OCI-M2 (cell line): ENCODE measurements around the gene MBLAC1.
"Not testable (repeated sequence)": the region's sequence is repeated elsewhere in the genome, so short reads cannot be mapped to it uniquely, and the experiment has no call there.

Experiments
- DNase-seq: peaks from one replicate; lab custom pipeline; 2025; ENCODE audit not compliant: unreplicated experiment; lab: John Stamatoyannopoulos, UW

The MBLAC1 gene

DNA sequence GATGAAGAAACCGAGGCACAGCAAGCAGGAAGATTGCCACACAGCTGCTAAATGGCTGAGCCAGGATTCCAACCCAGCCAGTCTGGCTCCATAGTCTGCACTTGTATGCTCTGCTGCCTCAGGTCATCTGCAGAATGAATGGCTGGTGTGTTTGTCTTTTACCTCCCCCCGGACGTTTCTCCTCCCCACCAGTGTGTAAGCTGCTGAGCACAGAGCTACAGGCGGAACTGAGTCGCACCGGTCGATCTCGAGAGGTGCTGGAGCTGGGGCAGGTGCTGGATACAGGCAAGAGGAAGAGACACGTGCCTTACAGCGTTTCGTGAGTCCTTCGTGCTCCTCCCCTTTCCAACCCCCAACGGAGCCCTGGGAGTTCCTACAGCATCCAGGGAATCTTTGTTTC, 4.7 kb upstream of the MBLAC1 start:
- no peak for DNase-seq

DNA sequence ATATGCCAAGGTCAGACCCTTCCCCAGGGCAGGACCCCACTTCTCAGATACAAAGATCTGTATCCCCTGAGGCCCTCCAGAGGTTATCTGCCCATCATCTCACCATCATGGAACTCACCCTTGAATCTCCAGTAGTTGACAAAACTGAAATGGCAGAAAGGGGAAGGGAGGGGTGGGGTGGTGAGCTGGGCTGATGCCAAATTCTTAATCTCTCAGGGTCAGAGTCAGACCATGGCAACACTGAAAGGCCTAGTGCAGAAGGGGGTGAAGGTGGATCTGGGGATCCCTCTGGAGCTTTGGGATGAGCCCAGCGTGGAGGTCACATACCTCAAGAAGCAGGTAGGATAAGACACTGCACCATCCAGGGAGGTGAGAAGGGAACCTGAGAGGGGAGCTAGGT, 4.2 kb upstream of the MBLAC1 start:
- no peak for DNase-seq

DNA sequence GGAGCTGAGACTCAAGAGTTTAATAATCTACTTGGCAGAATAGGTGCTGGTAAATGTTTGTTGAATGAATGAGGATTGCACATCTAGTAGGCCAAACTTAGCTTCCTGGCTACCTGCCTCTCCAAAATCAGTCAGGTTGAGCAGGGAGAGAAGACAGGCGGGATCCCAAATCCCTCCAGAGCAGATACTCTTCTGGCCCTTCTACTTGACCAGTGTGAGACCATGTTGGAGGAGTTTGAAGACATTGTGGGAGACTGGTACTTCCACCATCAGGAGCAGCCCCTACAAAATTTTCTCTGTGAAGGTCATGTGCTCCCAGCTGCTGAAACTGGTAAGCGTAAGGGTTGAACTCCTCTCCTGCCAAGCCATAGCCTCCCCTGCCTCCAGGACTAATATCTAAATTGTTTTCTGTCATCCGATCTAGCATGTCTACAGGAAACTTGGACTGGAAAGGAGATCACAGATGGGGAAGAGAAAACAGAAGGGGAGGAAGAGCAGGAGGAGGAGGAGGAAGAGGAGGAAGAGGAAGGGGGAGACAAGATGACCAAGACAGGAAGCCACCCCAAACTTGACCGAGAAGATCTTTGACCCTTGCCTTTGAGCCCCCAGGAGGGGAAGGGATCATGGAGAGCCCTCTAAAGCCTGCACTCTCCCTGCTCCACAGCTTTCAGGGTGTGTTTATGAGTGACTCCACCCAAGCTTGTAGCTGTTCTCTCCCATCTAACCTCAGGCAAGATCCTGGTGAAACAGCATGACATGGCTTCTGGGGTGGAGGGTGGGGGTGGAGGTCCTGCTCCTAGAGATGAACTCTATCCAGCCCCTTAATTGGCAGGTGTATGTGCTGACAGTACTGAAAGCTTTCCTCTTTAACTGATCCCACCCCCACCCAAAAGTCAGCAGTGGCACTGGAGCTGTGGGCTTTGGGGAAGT, 2.2 kb upstream of the MBLAC1 start:
- no peak for DNase-seq

DNA sequence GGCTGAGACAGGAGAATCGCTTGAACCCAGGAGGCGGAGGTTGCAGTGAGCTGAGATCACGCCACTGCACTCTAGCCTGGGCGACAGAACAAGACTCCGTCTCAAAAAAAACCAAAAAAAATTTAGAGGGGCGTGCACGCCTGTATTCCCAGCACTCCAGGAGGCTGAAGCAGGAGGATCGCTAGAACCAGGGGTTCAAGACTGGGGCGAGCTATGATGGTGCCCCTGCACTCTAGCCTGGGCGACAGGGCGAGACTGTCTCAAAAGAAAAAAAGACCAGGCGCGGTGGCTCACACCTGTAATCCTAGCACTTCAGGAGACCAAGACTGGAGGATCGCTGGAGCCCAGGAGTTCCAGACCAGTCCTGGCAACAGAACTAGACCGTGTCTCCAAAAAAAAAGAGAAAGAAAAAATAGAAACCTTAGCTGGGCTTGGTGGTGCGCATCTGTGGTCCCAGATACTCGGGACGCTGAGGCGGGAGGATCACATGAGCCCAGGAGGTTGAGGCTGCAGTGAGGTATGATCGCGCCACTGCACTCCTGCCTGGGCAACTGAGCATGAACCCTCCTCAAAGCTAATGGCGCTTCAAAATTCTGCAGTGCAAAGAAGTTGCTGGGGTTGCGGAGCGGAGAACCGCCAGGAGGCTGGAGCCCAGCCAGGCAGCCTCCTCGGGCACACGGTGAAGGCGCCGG, 382 bp upstream of the MBLAC1 start:
- no peak for DNase-seq

DNA sequence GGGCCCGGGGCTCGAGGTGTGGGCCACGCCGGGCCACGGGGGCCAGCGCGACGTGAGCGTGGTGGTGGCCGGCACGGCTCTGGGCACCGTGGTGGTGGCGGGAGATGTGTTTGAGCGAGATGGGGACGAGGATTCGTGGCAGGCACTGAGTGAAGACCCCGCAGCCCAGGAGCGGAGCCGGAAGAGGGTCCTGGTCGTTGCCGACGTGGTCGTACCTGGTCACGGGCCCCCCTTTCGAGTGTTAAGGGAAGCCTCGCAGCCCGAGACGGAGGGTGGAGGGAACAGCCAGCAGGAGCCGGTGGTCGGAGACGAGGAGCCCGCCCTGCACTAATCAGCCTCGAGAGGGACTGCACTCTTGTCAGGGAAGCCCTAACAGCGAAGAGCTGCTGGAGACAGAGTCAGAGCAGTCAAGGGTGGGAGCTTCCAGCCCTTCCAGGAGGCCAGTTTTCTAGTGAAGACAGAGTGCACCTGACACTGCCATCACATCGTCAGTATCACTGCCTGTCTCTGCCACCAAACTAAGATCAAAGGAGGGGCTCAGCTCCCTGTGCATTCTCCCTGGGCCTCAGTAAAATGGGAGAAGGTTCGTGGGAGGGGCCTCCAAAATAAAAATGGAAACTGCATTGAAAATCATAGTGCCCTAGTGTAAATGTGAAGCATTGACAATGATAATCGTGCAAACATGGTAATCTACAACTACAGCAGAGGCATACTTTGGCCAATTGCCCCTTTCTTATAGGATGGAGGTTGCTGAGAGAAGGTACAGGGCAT, 1.3 kb downstream of the MBLAC1 start:
- no peak for DNase-seq

DNA sequence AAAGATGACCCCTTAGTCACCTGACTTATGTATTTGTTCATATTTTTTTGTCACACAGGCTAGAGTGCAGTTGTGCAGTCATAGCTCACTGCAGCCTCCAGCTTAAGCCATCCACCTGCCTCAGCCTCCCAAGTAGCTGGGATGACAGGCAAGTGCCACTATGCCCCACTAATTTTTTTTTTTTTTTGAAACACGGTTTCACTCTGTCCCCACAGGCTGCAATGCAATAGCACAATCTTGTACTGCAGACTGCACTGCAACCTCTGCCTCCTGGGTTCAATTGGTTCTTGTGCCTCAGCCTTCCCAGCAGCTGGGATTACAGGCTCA, 1.8 kb downstream of the MBLAC1 start:
- DNase-seq = no peak

DNA sequence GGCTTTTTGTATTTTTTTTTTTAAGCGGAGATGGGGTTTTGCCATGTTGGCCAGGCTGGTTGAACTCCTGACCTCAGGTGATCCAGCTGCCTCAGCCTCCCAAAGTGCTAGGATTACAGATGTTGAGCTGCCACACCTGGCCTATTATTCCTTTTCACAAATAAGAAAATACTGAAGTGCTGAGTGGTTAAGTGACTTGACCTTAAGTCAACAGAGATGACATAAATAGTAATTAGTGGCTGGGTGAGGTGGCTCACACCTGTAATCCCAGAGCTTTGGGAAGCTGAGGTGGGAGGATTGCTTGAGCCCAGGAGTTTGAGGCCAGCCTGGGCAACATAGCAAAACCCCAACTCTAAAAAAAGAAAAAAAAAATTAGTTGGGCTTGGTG, 3.4 kb downstream of the MBLAC1 start:
- DNase-seq = not testable (repeated sequence)

DNA sequence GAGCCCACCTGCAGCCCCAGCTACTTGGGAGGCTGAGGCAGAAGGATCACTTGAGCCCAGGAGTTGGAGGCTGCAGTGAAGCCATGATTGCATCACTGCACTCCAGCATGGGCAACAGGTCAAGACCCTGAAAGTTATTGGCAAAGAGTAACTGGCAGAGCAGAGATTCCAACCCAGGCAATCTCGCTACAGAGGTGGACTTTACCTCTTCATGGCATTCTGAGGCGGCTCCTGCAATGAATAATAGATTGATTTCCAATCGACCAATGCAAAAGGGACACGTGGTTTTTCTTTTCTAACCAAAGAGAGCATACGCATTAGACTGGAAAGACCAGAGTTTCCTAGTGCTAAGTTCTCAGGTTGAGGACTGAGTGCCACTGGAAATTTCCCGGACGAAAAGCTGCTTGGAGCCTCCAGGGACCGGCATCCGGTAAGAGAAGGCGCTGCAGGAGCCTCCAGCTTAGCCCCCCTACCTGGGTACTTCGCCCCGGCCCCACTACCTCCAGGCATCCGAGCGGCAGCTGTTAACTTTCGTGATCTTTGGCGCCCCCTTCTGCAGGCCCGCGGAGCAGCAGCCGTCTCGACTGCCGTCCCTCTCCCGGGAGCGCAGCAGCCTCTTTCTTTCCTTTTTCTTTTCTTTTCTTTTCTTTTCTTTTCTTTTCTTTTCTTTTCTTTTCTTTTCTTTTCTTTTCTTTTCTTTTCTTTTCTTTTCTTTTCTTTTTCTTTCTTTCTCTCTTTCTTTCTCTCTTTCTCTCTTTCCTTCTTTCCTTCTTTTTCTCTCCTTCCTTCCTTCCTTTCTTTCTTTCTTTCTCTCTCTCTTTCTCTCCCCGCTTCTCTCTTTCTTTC, 4.1 kb downstream of the MBLAC1 start:
- peak; percentile 57 for DNase-seq

DNA sequence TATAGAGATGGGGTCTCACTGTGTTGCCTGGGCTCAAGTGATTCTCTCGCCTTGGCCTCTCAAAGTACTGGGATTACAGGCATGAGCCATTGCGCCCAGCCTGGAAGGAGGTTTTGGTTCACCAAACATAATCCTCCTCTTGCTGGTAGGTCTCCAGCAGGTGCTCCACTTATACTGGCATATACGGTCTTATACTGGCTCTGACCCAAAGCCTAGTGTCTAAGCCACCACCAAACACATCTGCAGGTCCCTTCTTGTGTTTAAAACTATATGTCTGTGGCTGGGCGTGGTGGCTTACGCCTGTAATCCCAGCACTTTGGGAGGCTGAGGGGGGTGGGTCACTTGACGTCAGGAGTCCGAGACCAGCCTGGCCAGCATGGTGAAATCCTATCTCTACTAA, 5.4 kb downstream of the MBLAC1 start:
- no peak for DNase-seq

DNA sequence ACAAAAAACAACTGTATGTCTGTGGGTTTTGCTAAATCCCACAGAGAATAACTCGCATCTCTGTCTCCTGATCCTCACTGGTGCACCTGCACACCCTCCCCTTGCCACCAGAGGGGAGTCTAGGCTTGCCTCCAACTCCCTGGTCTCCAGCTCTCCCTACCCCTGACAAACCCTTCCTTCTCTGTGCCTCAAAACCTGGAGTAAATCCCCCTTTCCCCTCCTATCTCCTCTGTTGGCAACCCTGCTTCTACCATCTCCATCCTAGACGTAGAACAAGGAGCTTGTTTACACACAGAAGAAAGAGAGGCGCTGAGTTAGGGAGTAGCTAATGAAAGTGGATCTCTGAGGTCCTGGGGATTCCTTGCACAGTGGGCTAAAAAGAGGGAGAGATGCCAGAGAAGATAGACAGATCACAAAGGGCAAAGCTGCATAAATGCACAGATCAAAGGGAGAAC, 6.0 kb downstream of the MBLAC1 start:
- DNase-seq = peak; percentile 6

DNA sequence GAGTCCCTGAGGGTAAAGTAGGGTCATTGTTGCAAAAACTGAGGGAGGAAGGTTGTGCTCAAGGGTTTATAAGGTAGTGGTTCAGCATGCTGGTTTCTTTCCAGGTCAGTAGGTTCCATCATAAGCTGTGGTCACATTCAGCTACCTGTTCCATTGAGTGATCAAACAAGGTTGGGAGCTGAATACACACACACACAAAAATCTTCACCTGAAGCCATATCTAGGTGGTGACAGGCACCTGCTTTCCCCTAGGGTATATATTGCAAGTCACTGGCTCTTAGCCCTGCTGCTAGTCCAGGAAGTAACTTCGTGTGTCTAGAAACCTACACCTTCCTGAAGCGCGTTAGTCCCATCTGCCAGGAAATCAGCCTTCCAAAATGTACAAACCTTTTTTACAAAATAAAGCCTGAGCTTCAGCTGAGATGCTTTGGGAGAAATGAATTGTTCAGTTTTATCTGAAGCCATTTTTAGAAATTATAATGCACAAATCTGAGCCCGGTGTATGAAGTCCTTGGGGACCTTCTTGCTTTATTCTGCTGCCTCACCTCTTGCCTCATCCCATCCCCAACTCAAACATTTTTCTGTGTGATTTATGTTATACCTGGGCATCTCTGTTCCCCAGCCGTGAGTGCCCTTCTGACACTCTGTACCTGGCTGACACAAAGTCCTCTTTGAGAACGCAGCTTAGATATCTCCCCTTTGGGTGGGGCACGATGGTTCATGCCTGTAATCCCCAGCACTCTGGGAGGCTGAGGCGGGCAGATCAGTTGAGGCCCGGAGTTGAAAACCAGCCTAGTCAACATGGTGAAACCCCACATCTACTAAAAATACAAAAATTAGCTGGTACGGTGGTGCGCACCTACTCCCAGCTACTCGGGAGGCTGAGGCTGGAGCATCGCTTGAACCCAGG, 11.3 kb downstream of the MBLAC1 start:
- no peak for DNase-seq

DNA sequence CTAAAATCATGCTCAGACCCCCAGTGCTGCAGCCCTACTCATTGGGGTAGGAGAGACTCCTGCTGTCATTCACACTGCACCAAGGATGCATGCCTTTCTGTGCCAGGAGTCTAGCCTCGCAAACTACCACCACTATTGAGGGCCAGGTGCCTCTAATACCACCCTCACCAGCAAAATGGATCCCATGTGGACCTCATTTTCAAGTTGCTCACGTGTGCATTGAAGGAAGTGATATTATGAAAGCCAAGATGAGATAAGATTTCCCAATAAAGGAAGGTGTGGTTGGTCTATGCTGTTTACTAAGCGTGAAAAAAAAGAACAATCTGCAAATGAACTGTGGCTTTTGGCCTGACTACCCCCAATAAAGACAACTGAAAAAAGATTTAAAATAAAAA, 14.8 kb downstream of the MBLAC1 start:
- no peak for DNase-seq

DNA sequence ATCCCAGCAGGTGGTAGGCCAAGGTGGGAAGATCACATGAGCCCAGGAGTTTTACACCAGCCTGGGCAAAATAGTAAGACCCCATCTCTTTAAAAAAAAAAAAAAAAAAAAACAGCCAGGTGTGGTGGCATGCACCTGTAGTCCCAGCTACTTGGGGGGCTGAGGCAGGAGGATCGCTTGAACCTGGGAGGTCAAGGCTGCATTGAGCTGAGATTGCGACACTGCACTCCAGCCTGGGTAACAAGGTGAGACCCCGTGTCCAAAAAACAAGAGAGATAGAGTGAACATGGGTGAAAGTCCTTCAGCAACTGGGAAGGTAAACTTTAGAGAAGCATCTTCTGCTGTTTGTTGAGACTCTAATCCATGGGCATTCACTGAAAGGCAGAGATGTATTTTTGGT, 15.7 kb downstream of the MBLAC1 start:
- no peak for DNase-seq

DNA sequence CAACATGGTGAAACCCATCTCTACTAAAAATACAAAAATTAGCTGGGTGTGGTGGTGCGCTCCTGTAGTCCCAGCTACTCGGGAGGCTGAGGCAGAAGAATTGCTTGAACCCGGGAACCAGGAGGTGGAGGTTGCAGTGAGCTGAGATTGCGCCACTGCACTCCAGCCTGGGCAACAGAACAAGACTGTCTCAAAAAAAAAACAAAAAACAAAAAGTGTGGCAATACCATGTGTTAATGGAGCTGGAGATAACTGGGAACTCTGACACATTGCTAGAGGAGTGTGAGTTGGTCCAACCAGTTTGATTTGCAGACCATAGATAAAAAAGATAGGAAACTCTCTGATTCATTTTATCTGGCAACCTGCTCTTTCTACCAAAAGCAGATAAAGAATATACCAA, 19.6 kb downstream of the MBLAC1 start:
- DNase-seq = not testable (repeated sequence)

DNA sequence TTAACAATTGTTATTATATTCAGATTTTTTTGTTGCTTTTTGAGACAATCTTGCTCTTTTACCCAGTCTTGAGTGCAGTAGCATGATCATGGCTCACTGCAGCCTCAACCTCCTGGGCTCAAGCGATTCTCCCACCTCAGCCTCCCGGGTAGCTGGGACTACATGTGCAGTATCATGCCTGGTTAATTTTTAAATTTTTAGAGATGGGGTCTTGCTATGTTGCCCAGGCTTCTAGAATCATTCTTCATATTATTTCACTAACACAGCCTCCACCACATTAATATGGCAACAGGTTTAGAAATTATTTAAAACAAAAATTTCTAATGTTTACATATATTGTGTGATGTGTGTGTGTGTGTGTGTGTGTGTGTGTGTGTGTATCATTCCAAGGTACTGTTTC, 20.5 kb downstream of the MBLAC1 start:
- DNase-seq = no peak

DNA sequence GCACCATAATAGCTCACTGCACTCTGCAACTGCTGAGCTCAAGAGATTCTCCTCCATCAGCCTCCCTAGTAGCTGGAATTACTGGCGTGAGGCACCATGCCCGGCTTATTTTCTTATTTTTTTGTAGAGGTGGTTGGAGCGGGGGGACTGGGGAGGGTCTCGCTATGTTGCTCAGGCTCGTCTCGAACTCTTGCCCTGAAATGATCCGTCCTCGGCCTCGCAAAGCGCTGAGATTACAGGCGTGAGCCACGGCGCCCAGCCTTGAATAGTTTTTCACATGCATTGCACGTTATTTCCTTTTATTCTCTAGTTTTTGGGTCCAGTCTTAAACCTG, 21.4 kb downstream of the MBLAC1 start:
- no peak for DNase-seq

DNA sequence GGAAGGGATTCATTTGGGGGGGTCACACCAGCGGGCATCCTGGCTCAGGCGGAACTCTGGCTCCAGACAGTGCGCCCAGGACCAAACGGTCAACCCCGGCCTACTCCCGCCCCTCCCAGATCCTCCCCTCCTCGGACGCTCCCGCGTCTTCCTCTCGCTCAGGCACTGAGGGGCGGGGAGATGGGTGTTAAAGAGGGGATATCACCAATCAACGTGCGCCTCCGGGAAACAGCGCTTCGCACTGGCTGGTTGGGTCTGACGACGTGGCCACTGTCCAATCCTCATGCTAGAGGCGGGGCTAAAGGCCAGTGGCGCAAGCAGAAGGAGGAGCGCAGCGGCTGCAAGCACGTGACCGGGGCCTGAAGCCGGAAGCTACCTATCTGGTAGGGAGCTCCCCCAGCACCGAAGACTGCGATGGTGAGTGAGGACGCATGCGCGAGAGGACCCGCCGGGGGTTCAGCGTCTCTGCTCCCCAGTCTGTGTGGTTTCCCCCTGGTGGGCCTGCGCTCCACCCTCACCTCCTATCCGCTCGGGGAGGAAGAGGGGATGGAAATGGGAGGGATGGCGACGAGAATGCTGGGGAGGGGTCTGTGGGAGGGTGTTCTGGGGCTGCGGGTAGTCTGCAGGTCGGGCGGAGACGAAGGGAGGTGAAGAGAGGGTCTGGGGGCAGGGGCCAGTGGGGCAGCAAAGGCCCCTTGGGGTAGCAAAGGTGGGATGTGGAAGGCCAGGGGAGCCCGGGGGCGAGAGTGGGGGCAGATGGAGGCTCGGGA, 22.0 kb downstream of the MBLAC1 start, which contains the start of gene LAMTOR4:
LAMTOR4 (plus strand) TSS at position 360 of the 770 bp plus-strand sequence; CDS start at position 415, 55 bp downstream.
- DNase-seq = peak; percentile 85

DNA sequence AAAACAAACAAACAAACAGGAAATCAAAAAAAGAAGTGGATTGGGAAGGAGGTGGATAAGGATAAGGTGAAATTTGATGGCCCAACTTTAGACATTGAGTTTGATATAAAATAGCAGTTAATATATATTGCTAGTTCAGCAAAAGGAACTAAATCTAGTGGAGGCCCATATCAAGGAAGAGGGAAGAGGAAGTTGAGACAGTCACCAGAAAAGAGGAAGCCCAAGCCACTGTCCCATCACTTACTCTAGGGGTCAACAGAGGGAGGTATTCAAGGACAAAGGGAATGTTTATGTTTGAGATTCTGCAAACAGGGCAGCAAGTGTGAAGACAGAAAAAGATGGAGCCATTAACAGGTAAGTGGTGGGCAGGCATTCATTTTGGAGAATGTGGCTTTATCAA, 25.6 kb downstream of the MBLAC1 start:
- no peak for DNase-seq
